Gastroesophageal sphincter (tissue), 4 donors: ENCODE data around the gene WDR12. TPM values are rescaled to one million over a fixed set of nuclear protein-coding genes. Genes with fewer than 3 reads are reported as not detected.

Experiments used
- ATAC-seq: fragments of 150-250 bp; one replicate; pipeline ENCODE4 v1.9.1; 2016; ENCODE audit warnings: mild to moderate bottlenecking, moderate library complexity
- H3K27ac ChIP-seq, 4 donors: fragments of 200-600 bp; sonication (generic) in 3 of 4; 1 replicate in 3 of 4; 2 replicates in 1 of 4; pipeline ENCODE4 v1.5.1; 2016 to 2019
- H3K27me3 ChIP-seq: fragments of 200-600 bp; sonication (generic); one replicate; pipeline ENCODE4 v1.5.1; 2019
- H3K36me3 ChIP-seq, 2 donors: fragments of 200-600 bp; sonication (generic); one replicate each; pipeline ENCODE4 v1.5.1; 2019; ENCODE audit warnings: control low read depth in 1 of 2
- H3K4me1 ChIP-seq, 3 donors: fragments of 200-600 bp; sonication (generic); 1 replicate in 2 of 3; 2 replicates in 1 of 3; pipeline ENCODE4 v1.5.1; 2016 to 2019; ENCODE audit warnings: control low read depth in 2 of 3
- H3K4me3 ChIP-seq, 2 donors: fragments of 200-600 bp; sonication (generic); one replicate each; pipeline ENCODE4 v1.5.1; 2019; ENCODE audit warnings: mild to moderate bottlenecking in 1 of 2, moderate library complexity in 1 of 2
- H3K9me3 ChIP-seq, 3 donors: fragments of 200-600 bp; sonication (generic); one replicate each; pipeline ENCODE4 v1.5.1; 2017 to 2019; ENCODE audit warnings: control low read depth in 2 of 3
- CTCF ChIP-seq, 4 experiments: fragments of 200-600 bp in 2 of 4; fragments of 450-650 bp in 2 of 4; sonication (generic) in 1 of 4; IDR thresholded peaks; one replicate each; pipeline ENCODE4 v1.5.1; 2017 to 2019; ENCODE audit warnings: antibody characterized with exemption in 4 of 4, mild to moderate bottlenecking in 2 of 4, moderate library complexity in 2 of 4
- EP300 ChIP-seq: sonication (generic); formaldehyde crosslinking; IDR thresholded peaks from one replicate; pipeline ENCODE4 v1.6.1; 2017; ENCODE audit warnings: antibody characterized with exemption, mild to moderate bottlenecking
- POLR2A ChIP-seq, 2 donors: fragments of 450-650 bp; IDR thresholded peaks; one replicate each; pipeline ENCODE4 v1.6.1; 2017; ENCODE audit warnings: antibody characterized with exemption in 2 of 2, mild to moderate bottlenecking in 2 of 2, moderate library complexity in 1 of 2
- POLR2AphosphoS5 ChIP-seq: sonication (generic); formaldehyde crosslinking; IDR thresholded peaks from one replicate; pipeline ENCODE4 v1.6.1; 2017; ENCODE audit warnings: antibody characterized with exemption
- WGBS, 2 donors: methylation state at CpG; one replicate each; pipeline ENCODE4 v1.1.5; 2018; ENCODE audit warnings: low coverage in 1 of 2; 5-methylcytosine and 5-hydroxymethylcytosine counted together
- total RNA-seq, 4 donors: library from RNA; depleted of rRNA; stranded (reverse); fragments of >200 nt; gene quantifications; one replicate each; pipeline ENCODE4 v1.1.0, GENCODE V29; 2016

The WDR12 gene
- total RNA-seq, 4 donors from 2014 or later, result 11.2 to 24.4 (median 20.2) TPM

- peaks cover 0 to 7% of the 10 kb centered on the region in 2 donors for H3K36me3 ChIP-seq
- ATAC-seq, result no peak
- no peaks in the 10 kb centered on the region for H3K27me3 ChIP-seq
- TF ChIP-seq EP300 (no peak), POLR2AphosphoS5 (no peak)
- no peaks in the 10 kb centered on the region for H3K4me1 ChIP-seq
- no peak overlapping the region for H3K27ac ChIP-seq
- 80 to 83% methylated on average over 7 to 11 of the region's 11 CpGs for WGBS, 2 donors
- peaks cover 0 to 7% (median 0%) of the 10 kb centered on the region in 3 donors for H3K9me3 ChIP-seq
- H3K4me3 ChIP-seq, result no peak overlapping the region
Observed at GRCh38 chr2:202841090-202841867, 70.2 kb downstream of the WDR12 start.

GRCh38 chr2:202831242-202832220 lies 79.9 kb downstream of the WDR12 start:
- no peaks in the 10 kb centered on the region for H3K27me3 ChIP-seq
- no peaks in the 10 kb centered on the region for H3K9me3 ChIP-seq
- 24 to 39% methylated on average over 5 to 6 of the region's 6 CpGs for WGBS, 2 donors
- no peaks in the 10 kb centered on the region for H3K4me1 ChIP-seq
- no peak overlapping the region for H3K27ac ChIP-seq
- no peak for TF ChIP-seq EP300
- TF ChIP-seq POLR2AphosphoS5, result no peak
- peak; percentile 28 to 54 (median 44) for TF ChIP-seq CTCF (IDR thresholded peaks at IDR 0.05)
- no peak for TF ChIP-seq POLR2A (IDR thresholded peaks at IDR 0.05)
- H3K36me3 ChIP-seq, result no peaks in the 10 kb centered on the region
- H3K4me3 ChIP-seq, result no peak overlapping the region
- no peak for ATAC-seq

GRCh38 chr2:202824901-202825300 lies 86.6 kb downstream of the WDR12 start:
- 91% methylated on average over 1 of the region's 1 CpG; no CpG with 5 or more reads in 1 of the 2 donors for WGBS, 2 donors
- Histone ChIP-seq H3K27me3 (no peaks in the 10 kb centered on the region), H3K4me1 (no peaks in the 10 kb centered on the region), H3K36me3 (peaks cover 0 to 4% of the 10 kb centered on the region in 2 donors), H3K4me3 (no peak overlapping the region), H3K9me3 (no peaks in the 10 kb centered on the region), H3K27ac (no peak overlapping the region)
- ATAC-seq, result no peak
- no peak for TF ChIP-seq POLR2A (IDR thresholded peaks at IDR 0.05)
- no peak for TF ChIP-seq POLR2AphosphoS5
- no peak for TF ChIP-seq EP300
- no peak for TF ChIP-seq CTCF (IDR thresholded peaks at IDR 0.05)

Other genes starting within 250 kb of the WDR12 start
- gene ICA1L, start 39.9 kb downstream of the WDR12 start, total RNA-seq, result 10 to 100 TPM; 12.2 to 40.8 (median 28.6) TPM
- gene CARF, start 602 bp upstream of the WDR12 start, total RNA-seq, result 10 to 100 TPM in 2 of 4 donors, 1 to 10 TPM in 2; 8.6 to 15.7 (median 9.7) TPM
- 10 to 100 TPM; 20.8 to 53.1 (median 34.0) TPM for gene NBEAL1, start 103.2 kb upstream of the WDR12 start, total RNA-seq